RWPE1 (cell line): ENCODE results near the gene CARD10.

ENCODE experiments used
- CTCF ChIA-PET: fragments of 350-600 bp; sonication (Branson Sonifier 250); formaldehyde crosslinking; extraction: SDS; loops from one replicate; lab custom pipeline; 2021; lab: Yijun Ruan, JAX
- POLR2A ChIA-PET: fragments of 400-600 bp; formaldehyde crosslinking; extraction: SDS; loops from one replicate; lab custom pipeline; 2020; ENCODE audit warnings: antibody characterized with exemption; ENCODE audit not compliant: low non-redundant PET; lab: Yijun Ruan, JAX
- DNase-seq: peaks from one replicate; pipeline ENCODE4 v3.0.0; 2012; ENCODE audit warnings: low spot score
- H3K27ac ChIP-seq: fragments of 450-650 bp; 2 replicates; pipeline ENCODE4 v1.5.1; 2017
- CTCF ChIP-seq: fragments of 450-650 bp; conservative IDR thresholded peaks from 2 replicates; pipeline ENCODE4 v1.5.1; 2017; ENCODE audit warnings: low read depth, mild to moderate bottlenecking

Gene CARD10

DNA sequence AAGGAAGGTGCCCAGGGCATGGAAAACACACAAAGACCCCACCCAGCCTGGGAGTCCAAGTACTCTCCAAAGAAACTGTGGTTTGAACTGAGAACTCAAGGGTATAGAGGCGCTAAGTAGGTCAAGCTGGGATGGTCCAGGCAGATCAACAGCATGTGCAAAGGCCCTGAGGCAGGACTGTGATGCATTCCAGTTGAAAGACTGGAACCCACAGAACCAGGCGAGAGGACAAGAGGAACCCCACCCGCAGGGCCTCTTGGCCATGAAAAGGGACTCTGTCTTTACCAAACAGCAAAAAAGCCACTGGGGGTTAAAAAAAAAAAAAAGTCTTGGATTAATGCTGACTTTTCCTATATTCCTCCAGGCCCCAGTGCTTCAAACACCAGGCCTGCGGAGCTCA, 14.3 kb downstream of the CARD10 start:
- CTCF ChIA-PET = no interaction called here
- POLR2A ChIA-PET = no interaction called here
- DNase-seq = no peak
- peak overlapping the region; percentile 96 for H3K27ac ChIP-seq
- no peak for TF ChIP-seq CTCF

DNA sequence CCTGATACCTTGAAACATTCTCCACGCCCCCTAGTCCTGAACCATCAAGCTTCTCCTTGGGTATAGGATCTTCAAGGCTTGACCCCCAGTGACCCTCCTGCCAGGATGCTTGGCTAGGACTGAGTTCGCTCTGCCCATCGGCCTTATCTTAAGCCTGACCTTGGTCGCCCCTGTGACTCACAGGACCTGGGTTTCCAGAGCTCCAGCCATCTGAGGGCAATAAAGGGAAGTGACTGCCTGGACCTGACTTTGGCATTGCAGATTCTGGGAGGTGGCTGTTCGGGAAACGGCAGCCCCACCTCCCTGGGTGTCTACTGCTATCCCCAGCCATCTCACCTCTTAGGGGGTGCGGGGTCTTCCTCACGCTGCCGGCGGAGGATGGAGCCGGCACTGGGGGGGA, 15.4 kb downstream of the CARD10 start:
- DNase-seq = no peak
- peak overlapping the region; percentile 96 for H3K27ac ChIP-seq
- CTCF ChIA-PET = no interaction called here
- POLR2A ChIA-PET = no interaction called here
- no peak for TF ChIP-seq CTCF

DNA sequence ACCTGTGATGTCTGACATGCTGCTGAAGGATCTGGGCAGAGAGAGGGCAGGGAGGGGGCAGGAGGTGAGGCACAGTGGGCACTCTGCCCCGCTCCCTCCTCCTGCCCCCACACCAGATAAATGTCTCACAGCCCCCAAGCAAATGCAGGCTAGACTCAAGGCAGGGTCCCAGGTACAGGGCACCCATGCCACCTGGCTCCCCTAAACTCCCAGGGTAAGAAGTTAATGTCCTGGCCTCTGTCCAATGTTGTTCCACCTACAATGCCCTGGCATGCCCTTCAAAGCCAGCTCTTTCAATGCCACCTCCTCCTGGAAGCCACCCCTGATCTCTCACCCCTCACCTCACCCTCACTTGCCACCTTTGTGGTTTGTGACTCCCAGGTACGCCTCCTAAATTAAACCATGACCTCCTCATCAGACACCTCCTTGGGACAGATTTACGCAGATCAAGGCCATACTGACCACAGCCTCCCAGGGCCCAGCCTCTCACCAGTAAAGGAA, 16.0 kb downstream of the CARD10 start:
- ChIA-PET CTCF (no interaction called here), POLR2A (no interaction called here)
- peak overlapping the region; percentile 96 for H3K27ac ChIP-seq
- no peak for TF ChIP-seq CTCF
- no peak for DNase-seq

- CTCF ChIA-PET = no interaction called here
- no peak for DNase-seq
- POLR2A ChIA-PET = interaction anchor here (0.6 kb wide), 1 partner anchor 16 kb away, joined by 3 read pairs; no protein-coding TSS in a partner anchor
- H3K27ac ChIP-seq = peak overlapping the region; percentile 96
- TF ChIP-seq CTCF = no peak
These were observed 16.7 kb downstream of the CARD10 start for GRCh38 chr22:37502342-37503182.

GRCh38 chr22:37501610-37502341, 17.4 kb downstream of the CARD10 start:
- DNase-seq = no peak
- ChIA-PET CTCF (no interaction called here), POLR2A (interaction anchor here (0.6 kb wide), 1 partner anchor 17 kb away, joined by 3 read pairs; no protein-coding TSS in a partner anchor)
- H3K27ac ChIP-seq = peak overlapping the region; percentile 96
- no peak for TF ChIP-seq CTCF

DNA sequence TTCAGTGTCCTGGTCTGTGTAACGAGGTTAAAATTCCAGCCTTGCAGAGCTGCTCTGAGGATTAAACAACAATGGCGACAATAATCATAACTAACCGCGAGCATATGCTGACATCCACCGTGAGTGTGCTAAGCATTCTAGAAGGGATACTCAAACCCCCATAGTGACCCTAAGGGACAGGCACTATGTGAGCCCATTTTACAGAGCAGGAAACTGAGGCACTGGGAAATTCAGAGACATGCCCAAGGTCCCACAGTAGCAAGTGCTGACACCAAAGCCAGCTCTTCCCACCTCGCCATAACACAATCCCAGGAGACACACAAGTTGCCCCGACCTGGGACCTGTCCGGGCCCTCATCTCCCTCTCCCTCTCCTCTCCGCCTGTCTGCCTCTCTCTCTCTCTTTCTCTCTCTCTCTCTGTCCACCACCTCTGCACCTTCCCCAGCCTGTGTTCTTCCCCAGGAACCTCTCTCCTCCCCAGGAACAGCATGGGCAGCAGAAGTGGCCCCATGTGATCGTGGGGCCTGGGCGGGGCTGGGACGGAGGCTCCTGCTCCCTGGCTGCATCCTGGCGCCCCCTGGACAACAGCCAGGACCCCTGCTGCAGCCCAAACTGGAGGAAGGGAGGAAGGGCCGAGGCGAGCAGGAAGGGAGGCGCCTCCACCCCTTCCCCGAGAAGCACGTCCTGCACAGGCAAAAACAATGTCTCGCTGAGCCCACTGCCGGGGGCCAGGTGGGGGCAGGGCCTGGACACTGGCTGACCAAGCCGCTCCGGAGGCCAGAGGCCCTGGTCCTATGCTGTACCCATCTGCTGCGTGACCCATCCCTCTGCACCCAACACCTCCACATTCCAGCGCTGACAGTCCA, 18.2 kb downstream of the CARD10 start:
- ChIA-PET POLR2A (no interaction called here), CTCF (interaction anchor here (0.7 kb wide), 1 partner anchor 19 kb away, joined by 3 read pairs; no protein-coding TSS in a partner anchor)
- DNase-seq = no peak
- no peak for TF ChIP-seq CTCF
- H3K27ac ChIP-seq = peak overlapping the region; percentile 96
